Progenitor cell of endocrine pancreas (in vitro differentiated cells): ENCODE measurements around the gene HEXIM2. TPM values are rescaled to one million over a fixed set of nuclear protein-coding genes. Genes with fewer than 3 reads are reported as not detected.
A peak's percentile ranks its signal among the peaks of the same experiment; 100 is the strongest.

Experiments used
- DNase-seq: peaks from one replicate; pipeline ENCODE4 v3.0.0; 2021; ENCODE audit warnings: low spot score; ENCODE audit not compliant: unreplicated experiment
- H3K27ac Mint-ChIP-seq: 2 replicates; pipeline ENCODE4 v1.8.0; 2021; ENCODE audit warnings: mild to moderate bottlenecking, moderate library complexity, mixed read lengths
- H3K27me3 Mint-ChIP-seq: 2 replicates; pipeline ENCODE4 v1.8.0; 2021; ENCODE audit warnings: mixed read lengths
- H3K36me3 Mint-ChIP-seq: 2 replicates; pipeline ENCODE4 v1.8.0; 2022; ENCODE audit warnings: mixed read lengths; ENCODE audit not compliant: insufficient read depth
- H3K4me1 Mint-ChIP-seq: 2 replicates; pipeline ENCODE4 v1.8.0; 2021; ENCODE audit warnings: low read depth, mixed read lengths
- H3K4me3 Mint-ChIP-seq: 2 replicates; pipeline ENCODE4 v1.8.0; 2021; ENCODE audit warnings: low read depth, mild to moderate bottlenecking, moderate library complexity, mixed read lengths
- H3K9me3 Mint-ChIP-seq: 2 replicates; pipeline ENCODE4 v1.8.0; 2021; ENCODE audit warnings: low read depth, mixed read lengths
- total RNA-seq: library from RNA; stranded (reverse); gene quantifications from 2 replicates; pipeline ENCODE4 v1.2.1, GENCODE V29; 2021
- TF ChIP-seq, protein P1 (sequence below): fragments of 200-600 bp; sonication (generic); IDR thresholded peaks from one replicate; pipeline ENCODE4 v1.5.0; 2021; ENCODE audit warnings: antibody characterized with exemption, mild to moderate bottlenecking; ENCODE audit not compliant: unreplicated experiment

Gene HEXIM2
- total RNA-seq, 1 donor from 2014 or later: 11.9 TPM

DNA sequence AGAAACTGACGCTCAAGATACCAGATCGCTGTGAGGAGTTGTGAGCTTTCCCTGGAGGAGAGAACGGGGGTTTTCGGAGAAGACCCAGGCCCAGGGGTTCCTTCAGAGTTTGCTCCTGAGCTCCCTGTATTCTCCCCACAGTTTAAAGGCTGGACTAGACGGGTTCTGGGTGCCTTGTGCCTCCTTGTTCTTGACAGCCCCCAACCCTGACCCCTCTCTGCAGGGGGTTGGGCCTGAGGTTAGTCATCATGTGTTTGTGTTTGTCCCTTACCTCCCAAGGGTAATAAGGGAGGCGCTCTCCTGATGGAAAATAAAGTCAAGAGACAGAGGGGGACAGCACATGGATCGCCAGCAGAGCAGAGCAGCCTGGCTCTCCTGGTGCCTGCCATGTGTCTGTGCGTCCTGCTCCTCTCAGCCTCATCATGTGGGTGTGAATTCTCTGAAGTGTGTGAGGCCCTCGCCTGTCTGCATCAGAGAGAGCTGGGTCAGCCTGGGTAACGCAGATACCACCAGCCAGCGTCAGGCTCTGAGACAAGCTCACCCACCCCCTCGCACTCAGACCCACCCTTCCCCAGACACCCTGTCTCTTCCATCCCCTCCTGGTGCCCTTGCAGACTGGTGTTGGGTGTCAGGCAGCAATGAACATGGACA, 8.7 kb downstream of the HEXIM2 start:
- TF ChIP-seq, protein P1, sequence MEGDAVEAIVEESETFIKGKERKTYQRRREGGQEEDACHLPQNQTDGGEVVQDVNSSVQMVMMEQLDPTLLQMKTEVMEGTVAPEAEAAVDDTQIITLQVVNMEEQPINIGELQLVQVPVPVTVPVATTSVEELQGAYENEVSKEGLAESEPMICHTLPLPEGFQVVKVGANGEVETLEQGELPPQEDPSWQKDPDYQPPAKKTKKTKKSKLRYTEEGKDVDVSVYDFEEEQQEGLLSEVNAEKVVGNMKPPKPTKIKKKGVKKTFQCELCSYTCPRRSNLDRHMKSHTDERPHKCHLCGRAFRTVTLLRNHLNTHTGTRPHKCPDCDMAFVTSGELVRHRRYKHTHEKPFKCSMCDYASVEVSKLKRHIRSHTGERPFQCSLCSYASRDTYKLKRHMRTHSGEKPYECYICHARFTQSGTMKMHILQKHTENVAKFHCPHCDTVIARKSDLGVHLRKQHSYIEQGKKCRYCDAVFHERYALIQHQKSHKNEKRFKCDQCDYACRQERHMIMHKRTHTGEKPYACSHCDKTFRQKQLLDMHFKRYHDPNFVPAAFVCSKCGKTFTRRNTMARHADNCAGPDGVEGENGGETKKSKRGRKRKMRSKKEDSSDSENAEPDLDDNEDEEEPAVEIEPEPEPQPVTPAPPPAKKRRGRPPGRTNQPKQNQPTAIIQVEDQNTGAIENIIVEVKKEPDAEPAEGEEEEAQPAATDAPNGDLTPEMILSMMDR: no peak
- H3K4me3 Mint-ChIP-seq: no peak overlapping the region
- H3K27me3 Mint-ChIP-seq: no peaks in the 10 kb centered on the region
- H3K9me3 Mint-ChIP-seq: no peaks in the 10 kb centered on the region
- DNase-seq: no peak
- H3K36me3 Mint-ChIP-seq: peaks cover 6% of the 10 kb centered on the region
- H3K4me1 Mint-ChIP-seq: peaks cover 19% of the 10 kb centered on the region
- peak overlapping the region; percentile 96 for H3K27ac Mint-ChIP-seq

DNA sequence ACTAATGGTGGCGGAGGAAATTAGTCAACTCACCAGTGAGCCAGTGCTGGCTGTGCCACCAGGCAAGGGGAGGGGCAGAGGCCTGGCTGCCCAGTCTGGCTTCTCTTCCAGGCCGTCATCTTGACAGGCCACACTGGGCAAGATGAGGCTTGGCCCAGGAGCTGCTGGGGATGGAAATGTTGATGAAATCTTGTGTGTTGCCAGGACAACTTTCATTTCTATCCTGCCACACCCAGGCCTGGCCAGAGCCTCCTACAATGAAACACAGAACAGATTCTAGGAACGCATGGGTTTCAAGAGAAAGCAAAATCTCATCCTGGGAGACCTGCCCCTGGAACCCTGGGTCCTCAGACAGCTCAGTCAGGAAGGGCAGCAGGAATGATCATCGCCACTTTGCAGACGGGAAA, 9.3 kb downstream of the HEXIM2 start:
- no peak for DNase-seq
- Mint-ChIP-seq H3K9me3 (no peaks in the 10 kb centered on the region), H3K27ac (peak overlapping the region; percentile 96), H3K36me3 (peaks cover 6% of the 10 kb centered on the region), H3K4me1 (peaks cover 20% of the 10 kb centered on the region), H3K4me3 (peak overlapping the region; percentile 26), H3K27me3 (peaks cover 3% of the 10 kb centered on the region)
- TF ChIP-seq, protein P1: no peak

DNA sequence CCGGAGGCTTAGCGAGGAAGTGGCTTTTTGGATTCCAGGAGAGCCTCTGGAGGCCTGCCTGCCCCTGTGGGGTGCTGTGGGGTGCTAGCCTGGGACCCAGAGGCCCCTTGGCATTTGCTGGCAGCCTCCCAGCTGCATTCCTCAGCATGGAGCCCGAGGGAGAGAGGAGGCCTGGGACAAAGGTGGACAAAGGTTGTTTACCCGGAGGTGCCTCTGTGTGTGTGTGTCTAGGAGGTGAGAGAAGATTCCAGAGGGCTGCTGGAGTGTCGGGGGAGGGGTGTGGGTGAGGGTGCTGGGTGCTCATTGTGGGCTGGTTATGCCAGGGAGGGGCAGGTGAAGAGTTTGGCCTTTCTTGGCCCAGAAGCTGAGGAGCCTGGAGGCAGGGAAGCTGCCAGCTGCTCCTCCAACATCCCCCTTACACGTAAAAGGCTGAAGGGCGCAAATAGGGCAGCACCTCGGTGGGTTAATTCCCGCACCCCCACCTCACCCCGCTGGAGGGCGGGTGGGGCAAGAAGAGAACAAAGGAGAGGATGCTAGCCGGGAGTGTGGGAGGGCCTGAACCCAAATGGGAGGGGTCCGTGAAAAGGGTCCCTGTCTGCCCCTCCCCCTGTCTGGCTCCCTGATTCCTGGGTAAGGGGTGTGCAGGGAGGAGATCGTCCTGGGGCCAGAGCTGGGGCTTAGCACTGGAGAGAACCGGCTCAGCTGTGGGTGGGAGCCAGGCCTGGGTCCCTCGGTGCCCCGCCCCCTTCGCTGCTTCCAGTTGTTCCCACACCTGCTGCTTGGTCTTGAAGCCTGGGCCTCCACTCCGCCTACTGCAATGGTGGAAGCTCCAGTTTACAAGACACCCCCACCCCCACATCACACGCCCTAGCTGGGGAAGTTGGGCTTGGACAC, 9.9 kb downstream of the HEXIM2 start:
- Mint-ChIP-seq H3K27me3 (peaks cover 6% of the 10 kb centered on the region), H3K27ac (peak overlapping the region; percentile 96), H3K4me3 (peak overlapping the region; percentile 26), H3K36me3 (peaks cover 4% of the 10 kb centered on the region), H3K4me1 (peaks cover 23% of the 10 kb centered on the region), H3K9me3 (no peaks in the 10 kb centered on the region)
- no peak for DNase-seq
- TF ChIP-seq, protein P1: no peak

DNA sequence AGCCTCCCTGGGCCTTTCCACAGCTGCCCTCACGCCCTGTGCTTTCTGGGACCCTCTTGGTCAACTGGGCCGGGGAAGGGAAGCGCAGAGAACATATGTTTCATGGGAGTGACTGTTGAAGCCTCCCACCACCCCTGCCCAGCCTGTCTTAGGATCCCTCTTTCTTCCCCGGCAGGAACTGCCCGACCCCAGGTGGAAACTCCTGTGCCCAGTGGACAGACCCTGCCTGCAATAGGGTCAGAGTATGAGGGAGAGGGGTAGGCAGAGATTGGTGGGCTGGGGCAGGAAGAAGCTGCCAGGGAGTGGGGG, 10.5 kb downstream of the HEXIM2 start:
- Mint-ChIP-seq H3K4me1 (peaks cover 23% of the 10 kb centered on the region), H3K36me3 (peaks cover 4% of the 10 kb centered on the region), H3K27ac (peak overlapping the region; percentile 67), H3K9me3 (no peaks in the 10 kb centered on the region), H3K4me3 (no peak overlapping the region), H3K27me3 (peaks cover 6% of the 10 kb centered on the region)
- TF ChIP-seq, protein P1: no peak
- DNase-seq: no peak

DNA sequence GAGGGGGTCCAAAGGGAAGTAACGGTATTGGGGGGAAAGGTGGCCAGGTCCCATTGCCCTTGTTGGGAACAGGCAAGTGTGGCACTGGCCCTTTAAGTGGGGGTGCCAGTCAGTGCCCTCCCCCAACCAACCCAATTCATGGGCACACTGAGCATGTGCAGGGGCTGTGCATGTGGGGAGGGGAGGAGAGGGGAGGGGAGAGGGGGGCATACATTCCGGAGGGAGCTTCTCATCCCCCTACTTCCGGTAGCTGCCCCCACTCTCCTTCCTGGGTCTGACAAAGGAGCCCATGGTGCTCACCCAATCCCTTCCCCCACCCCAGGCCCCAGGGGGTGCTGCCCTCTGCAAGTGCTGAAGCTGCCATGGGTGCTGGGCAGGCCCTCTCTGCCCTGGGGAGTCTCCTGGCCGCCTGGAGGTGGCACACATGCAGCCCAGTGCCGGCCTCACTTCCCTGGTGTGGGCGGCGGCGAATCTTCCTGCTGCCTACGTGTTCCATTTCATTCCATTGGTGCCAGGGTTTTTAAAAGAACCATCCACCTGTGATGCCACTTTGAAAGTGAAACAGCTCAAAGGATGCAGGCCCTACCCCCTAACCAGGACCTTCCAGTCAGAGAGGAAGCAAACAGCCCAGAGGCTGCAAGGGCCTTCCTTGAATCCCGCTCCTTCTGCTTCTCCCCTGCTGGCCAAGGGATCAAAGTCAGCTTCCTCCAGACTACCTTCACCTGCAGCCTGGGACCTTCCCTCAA, 11.0 kb downstream of the HEXIM2 start:
- H3K36me3 Mint-ChIP-seq: peaks cover 4% of the 10 kb centered on the region

More for the DNA sequence above, 11.0 kb downstream of the HEXIM2 start:
- Mint-ChIP-seq H3K27me3 (peaks cover 6% of the 10 kb centered on the region), H3K9me3 (no peaks in the 10 kb centered on the region), H3K4me1 (peaks cover 23% of the 10 kb centered on the region), H3K4me3 (no peak overlapping the region), H3K27ac (peak overlapping the region; percentile 83)
- DNase-seq: no peak
- TF ChIP-seq, protein P1: no peak
